GM21576 (cell line): Measurements from ENCODE around the gene PDZRN4.

Experiments
- ATAC-seq: cut with Tn5 transposase; IDR thresholded peaks from one replicate; pipeline ENCODE4 v1.9.1; 2021; ENCODE audit warnings: mild to moderate bottlenecking, moderate library complexity; ENCODE audit not compliant: unreplicated experiment

Gene PDZRN4

GRCh38 chr12:41348198-41348597 lies 160.1 kb downstream of the PDZRN4 start:
- no peak for ATAC-seq

- no peak for ATAC-seq
Observed at GRCh38 chr12:41356181-41356580, 168.1 kb downstream of the PDZRN4 start.

- ATAC-seq: no peak
Observed at GRCh38 chr12:41361738-41362137, 173.6 kb downstream of the PDZRN4 start.

- no peak for ATAC-seq
Observed at GRCh38 chr12:41362510-41362909, 174.4 kb downstream of the PDZRN4 start.

- no peak for ATAC-seq
Observed at GRCh38 chr12:41362931-41363330, 174.8 kb downstream of the PDZRN4 start.

GRCh38 chr12:41364211-41364610 lies 176.1 kb downstream of the PDZRN4 start:
- no peak for ATAC-seq

GRCh38 chr12:41365653-41366171 lies 177.6 kb downstream of the PDZRN4 start:
- no peak for ATAC-seq

GRCh38 chr12:41367726-41368405 lies 179.7 kb downstream of the PDZRN4 start:
- no peak for ATAC-seq

GRCh38 chr12:41380878-41381277 lies 192.8 kb downstream of the PDZRN4 start:
- no peak for ATAC-seq

GRCh38 chr12:41402801-41403200 lies 214.7 kb downstream of the PDZRN4 start:
- ATAC-seq: no peak

GRCh38 chr12:41407232-41407799 lies 219.2 kb downstream of the PDZRN4 start:
- ATAC-seq: no peak

- no peak for ATAC-seq
Observed at GRCh38 chr12:41409628-41410027, 221.5 kb downstream of the PDZRN4 start.

GRCh38 chr12:41418586-41418985 lies 230.5 kb downstream of the PDZRN4 start:
- ATAC-seq: no peak

GRCh38 chr12:41419131-41419893 lies 231.2 kb downstream of the PDZRN4 start:
- no peak for ATAC-seq

GRCh38 chr12:41424651-41425050 lies 236.5 kb downstream of the PDZRN4 start:
- ATAC-seq: no peak

GRCh38 chr12:41433460-41433859 lies 245.3 kb downstream of the PDZRN4 start:
- ATAC-seq: no peak

GRCh38 chr12:41436076-41436475 lies 248.0 kb downstream of the PDZRN4 start:
- ATAC-seq: no peak

- no peak for ATAC-seq
Observed at GRCh38 chr12:41437563-41437962, 249.4 kb downstream of the PDZRN4 start.

- no peak for ATAC-seq
Observed at GRCh38 chr12:41438854-41439541, 250.9 kb downstream of the PDZRN4 start.

GRCh38 chr12:41439801-41440200 lies 251.7 kb downstream of the PDZRN4 start:
- ATAC-seq: no peak

- ATAC-seq: no peak
Observed at GRCh38 chr12:41441180-41441579, 253.1 kb downstream of the PDZRN4 start.
